HepG2 (cell line): ENCODE measurements around the gene ZBTB32. TPM values are rescaled to one million over a fixed set of nuclear protein-coding genes. Genes with fewer than 3 reads are reported as not detected.
A peak's percentile ranks its signal among the peaks of the same experiment; 100 is the strongest.

Experiments used
- AGO1 ChIP-seq: fragments of 200-400 bp; formaldehyde crosslinking; IDR thresholded peaks from 2 replicates; pipeline ENCODE4 v1.6.1; 2017; ENCODE audit warnings: mild to moderate bottlenecking, low read depth, low read length, moderate library complexity; ENCODE audit not compliant: poor library complexity, severe bottlenecking
- ARID5B ChIP-seq: IDR thresholded peaks from 2 replicates; pipeline ENCODE4 v1.4.0; 2020; ENCODE audit warnings: mild to moderate bottlenecking, missing genetic modification reagents
- FOXC1 ChIP-seq: sonication (generic); formaldehyde crosslinking; IDR thresholded peaks from 2 replicates; pipeline ENCODE4 v1.8.0; 2022; ENCODE audit warnings: mild to moderate bottlenecking, missing genetic modification reagents, borderline replicate concordance
- HHEX ChIP-seq: IDR thresholded peaks from 2 replicates; pipeline ENCODE4 v1.6.1; 2016; ENCODE audit warnings: control low read depth
- HNF1B ChIP-seq: sonication (generic); formaldehyde crosslinking; IDR thresholded peaks from 2 replicates; pipeline ENCODE4 v1.5.1; 2020; ENCODE audit warnings: mild to moderate bottlenecking, moderate library complexity, missing genetic modification reagents
- ISL2 ChIP-seq: sonication (generic); formaldehyde crosslinking; IDR thresholded peaks from 2 replicates; pipeline ENCODE4 v1.5.0; 2020; ENCODE audit warnings: missing genetic modification reagents
- MED13 ChIP-seq: sonication (generic); formaldehyde crosslinking; IDR thresholded peaks from 2 replicates; pipeline ENCODE4 v1.5.0; 2020; ENCODE audit warnings: missing genetic modification reagents
- MXD3 ChIP-seq: IDR thresholded peaks from 2 replicates; pipeline ENCODE4 v1.6.1; 2016; ENCODE audit warnings: mild to moderate bottlenecking, missing biosample characterization, missing genetic modification reagents
- REPIN1 ChIP-seq: sonication (generic); formaldehyde crosslinking; IDR thresholded peaks from 2 replicates; pipeline ENCODE4 v1.8.0; 2022; ENCODE audit warnings: missing genetic modification reagents, low read depth, mild to moderate bottlenecking, borderline replicate concordance
- SP5 ChIP-seq: IDR thresholded peaks from 2 replicates; pipeline ENCODE4 v1.6.1; 2016; ENCODE audit warnings: low read depth, borderline replicate concordance
- ZBTB1 ChIP-seq: sonication (generic); formaldehyde crosslinking; IDR thresholded peaks from 2 replicates; pipeline ENCODE4 v1.4.0; 2020; ENCODE audit warnings: missing genetic modification reagents, borderline replicate concordance
- ZFP91 ChIP-seq: sonication (generic); formaldehyde crosslinking; IDR thresholded peaks from 2 replicates; pipeline ENCODE4 v1.9.0; 2022; ENCODE audit warnings: missing genetic modification reagents, mild to moderate bottlenecking, borderline replicate concordance
- ZMAT3 ChIP-seq: sonication (generic); formaldehyde crosslinking; conservative IDR thresholded peaks from 2 replicates; pipeline ENCODE4 v1.7.0; 2021; ENCODE audit warnings: missing genetic modification reagents
- ZNF335 ChIP-seq: sonication (generic); formaldehyde crosslinking; IDR thresholded peaks from 2 replicates; pipeline ENCODE4 v1.4.0; 2020; ENCODE audit warnings: missing genetic modification reagents
- polyA plus RNA-seq, 8 experiments: library from polyadenylated mRNA; depleted of rRNA in 3 of 8; stranded (reverse) in 7 of 8; unstranded in 1 of 8; fragments of >200 nt; fragmentation: Illumina TruSeq in 4 of 8; extraction: Trizol in 4 of 8; gene quantifications; 2 replicates each; pipeline versions ENCODE4 v1.2.1 to v1.2.3, GENCODE V29; 2011 to 2016; ENCODE audit warnings: low read depth in 4 of 8, missing spikeins in 1 of 8, mixed read lengths in 1 of 8; ENCODE audit not compliant: insufficient read depth in 1 of 8
- total RNA-seq, 5 experiments: library from RNA; depleted of rRNA; stranded (reverse); fragments of >200 nt; fragmentation: Illumina TruSeq; extraction: Trizol; gene quantifications; 2 replicates each; pipeline ENCODE4 v1.2.3, GENCODE V29; 2016; ENCODE audit warnings: low read depth in 1 of 5

ZBTB32 gene
- total and polyA plus RNA-seq, 2 of the 13 experiments (the other 11 are each of a cell fraction or from before 2014, with no cell fraction given) = not detected

- TF ChIP-seq ZFP91 (CRISPR knock-in tag) (peak; percentile 84; the same call in 1 of the 2 replicates), ZMAT3 (peak; percentile 52; the same call in 1 of the 2 replicates), AGO1 (peak; percentile 25), ZBTB1 (CRISPR knock-in tag) (no peak), MED13 (CRISPR knock-in tag) (no peak; the same call in 1 of the 2 replicates), ISL2 (CRISPR knock-in tag) (no peak), ARID5B (peak; percentile 11; the same call in 1 of the 2 replicates), ZNF335 (CRISPR knock-in tag) (0 out of 2 replicates have a peak, but pooled peaks have one; percentile 22), REPIN1 (peak; percentile 15; the same call in 1 of the 2 replicates), HNF1B (CRISPR knock-in tag) (peak; percentile 81), SP5 (CRISPR knock-in tag) (0 out of 2 replicates have a peak, but pooled peaks have one; percentile 14), HHEX (CRISPR knock-in tag) (no peak), MXD3 (CRISPR knock-in tag) (peak; percentile 60), FOXC1 (peak; percentile 84; the same call in 1 of the 2 replicates)
- TF ChIP-seq, all 625 proteins: peak for 220
Observed at GRCh38 chr19:35740423-35741202, 36.3 kb downstream of the ZBTB32 start (continued).
